Osteocyte (in vitro differentiated cells): Measurements from ENCODE around the gene SCAI. TPM values are rescaled to one million over a fixed set of nuclear protein-coding genes. Genes with fewer than 3 reads are reported as not detected.
"Not testable (repeated sequence)": the region's sequence is repeated elsewhere in the genome, so short reads cannot be mapped to it uniquely, and the experiment has no call there.

Experiments
- DNase-seq: peaks from one replicate; pipeline ENCODE4 v3.0.0; 2021; ENCODE audit warnings: mixed read lengths; ENCODE audit not compliant: unreplicated experiment; ENCODE audit errors: extremely low spot score
- H3K27ac Mint-ChIP-seq: one replicate; pipeline ENCODE4 v1.8.0; 2021; ENCODE audit warnings: mild to moderate bottlenecking, mixed read lengths; ENCODE audit not compliant: unreplicated experiment
- H3K27me3 Mint-ChIP-seq: one replicate; pipeline ENCODE4 v1.8.0; 2021; ENCODE audit warnings: mixed read lengths; ENCODE audit not compliant: unreplicated experiment
- H3K36me3 Mint-ChIP-seq: one replicate; pipeline ENCODE4 v1.8.0; 2021; ENCODE audit warnings: mixed read lengths; ENCODE audit not compliant: unreplicated experiment
- H3K4me1 Mint-ChIP-seq: one replicate; pipeline ENCODE4 v1.8.0; 2021; ENCODE audit warnings: mixed read lengths; ENCODE audit not compliant: unreplicated experiment
- H3K4me3 Mint-ChIP-seq: one replicate; pipeline ENCODE4 v1.8.0; 2021; ENCODE audit warnings: mild to moderate bottlenecking, moderate library complexity, mixed read lengths; ENCODE audit not compliant: unreplicated experiment
- H3K9me3 Mint-ChIP-seq: one replicate; pipeline ENCODE4 v1.8.0; 2021; ENCODE audit warnings: mixed read lengths; ENCODE audit not compliant: unreplicated experiment
- total RNA-seq: library from RNA; stranded (reverse); gene quantifications from 2 replicates; pipeline ENCODE4 v1.2.1, GENCODE V29; 2021
- TF ChIP-seq, protein P1 (sequence below): fragments of 200-600 bp; sonication (generic); IDR thresholded peaks from 2 replicates; pipeline ENCODE4 v1.5.0; 2021; ENCODE audit warnings: antibody characterized with exemption, mild to moderate bottlenecking, moderate library complexity

The SCAI gene
- total RNA-seq, 1 donor from 2014 or later = 8.6 TPM

DNA sequence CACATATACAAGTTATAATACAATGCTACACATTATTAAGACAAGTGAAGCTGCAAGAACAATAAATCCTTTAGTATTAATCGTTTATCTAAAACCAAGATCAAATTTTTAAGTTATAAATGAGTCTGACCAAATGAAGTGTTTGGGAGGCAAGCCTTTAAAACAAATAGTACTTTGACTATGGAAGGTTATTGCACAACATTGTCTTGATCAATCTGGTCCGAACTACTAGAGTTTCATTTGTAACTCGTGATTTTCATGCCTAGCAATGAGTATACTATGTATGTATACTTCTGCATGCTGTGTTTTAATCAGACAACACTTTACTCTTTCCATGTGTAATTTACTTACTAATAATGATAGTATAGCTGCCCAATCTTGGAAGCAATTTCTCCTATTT lies 115.3 kb downstream of the SCAI start:
- DNase-seq = no peak
- H3K27me3 Mint-ChIP-seq = no peaks in the 10 kb centered on the region
- TF ChIP-seq, protein P1, sequence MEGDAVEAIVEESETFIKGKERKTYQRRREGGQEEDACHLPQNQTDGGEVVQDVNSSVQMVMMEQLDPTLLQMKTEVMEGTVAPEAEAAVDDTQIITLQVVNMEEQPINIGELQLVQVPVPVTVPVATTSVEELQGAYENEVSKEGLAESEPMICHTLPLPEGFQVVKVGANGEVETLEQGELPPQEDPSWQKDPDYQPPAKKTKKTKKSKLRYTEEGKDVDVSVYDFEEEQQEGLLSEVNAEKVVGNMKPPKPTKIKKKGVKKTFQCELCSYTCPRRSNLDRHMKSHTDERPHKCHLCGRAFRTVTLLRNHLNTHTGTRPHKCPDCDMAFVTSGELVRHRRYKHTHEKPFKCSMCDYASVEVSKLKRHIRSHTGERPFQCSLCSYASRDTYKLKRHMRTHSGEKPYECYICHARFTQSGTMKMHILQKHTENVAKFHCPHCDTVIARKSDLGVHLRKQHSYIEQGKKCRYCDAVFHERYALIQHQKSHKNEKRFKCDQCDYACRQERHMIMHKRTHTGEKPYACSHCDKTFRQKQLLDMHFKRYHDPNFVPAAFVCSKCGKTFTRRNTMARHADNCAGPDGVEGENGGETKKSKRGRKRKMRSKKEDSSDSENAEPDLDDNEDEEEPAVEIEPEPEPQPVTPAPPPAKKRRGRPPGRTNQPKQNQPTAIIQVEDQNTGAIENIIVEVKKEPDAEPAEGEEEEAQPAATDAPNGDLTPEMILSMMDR = no peak
- no peaks in the 10 kb centered on the region for H3K9me3 Mint-ChIP-seq
- H3K36me3 Mint-ChIP-seq = peaks cover 8% of the 10 kb centered on the region
- H3K27ac Mint-ChIP-seq = no peak overlapping the region
- no peaks in the 10 kb centered on the region for H3K4me1 Mint-ChIP-seq
- no peak overlapping the region for H3K4me3 Mint-ChIP-seq

DNA sequence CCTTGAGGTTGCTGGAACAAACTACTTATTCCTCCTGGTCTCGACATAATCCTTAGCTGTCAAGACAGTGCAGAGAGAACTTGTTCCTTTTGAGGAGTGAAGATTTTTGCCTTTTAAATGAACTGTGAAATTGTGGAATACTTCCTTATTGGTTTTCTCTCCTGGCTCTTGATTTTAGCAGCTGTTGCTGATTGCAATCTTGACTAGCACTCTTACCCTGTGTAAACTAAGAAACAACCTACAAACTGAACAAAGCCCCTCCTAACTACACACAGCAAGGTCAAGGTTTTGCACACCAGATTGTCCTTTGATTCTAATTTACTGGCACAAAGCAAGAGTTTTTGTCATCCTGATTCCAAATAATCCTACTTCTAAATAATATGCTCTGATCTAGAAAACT lies 118.4 kb downstream of the SCAI start:
- peaks cover 11% of the 10 kb centered on the region for H3K9me3 Mint-ChIP-seq
- TF ChIP-seq, protein P1 = no peak
- no peak for DNase-seq
- peaks cover 17% of the 10 kb centered on the region for H3K36me3 Mint-ChIP-seq
- no peaks in the 10 kb centered on the region for H3K4me1 Mint-ChIP-seq
- H3K27ac Mint-ChIP-seq = no peak overlapping the region
- no peak overlapping the region for H3K4me3 Mint-ChIP-seq
- no peaks in the 10 kb centered on the region for H3K27me3 Mint-ChIP-seq

DNA sequence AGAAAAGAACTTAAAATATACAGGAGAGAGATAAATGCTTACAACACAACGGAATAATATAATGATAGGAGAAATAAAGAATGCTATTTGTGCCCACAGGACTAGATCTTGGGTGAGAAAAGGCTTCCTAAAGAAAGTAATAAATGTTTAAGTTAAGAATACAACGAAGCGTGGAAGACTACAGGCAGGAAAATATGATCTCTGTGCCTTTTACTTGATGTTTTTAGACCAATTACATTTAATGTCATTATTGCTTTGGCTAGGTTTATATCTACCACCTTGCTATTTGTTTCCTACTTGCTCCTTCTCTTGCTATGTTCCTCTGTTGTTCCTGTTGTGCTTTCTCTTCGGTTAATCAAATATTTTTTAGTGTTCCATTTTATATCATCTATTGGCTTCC lies 122.3 kb downstream of the SCAI start:
- Mint-ChIP-seq H3K4me1 (no peaks in the 10 kb centered on the region), H3K27me3 (no peaks in the 10 kb centered on the region), H3K36me3 (peaks cover 29% of the 10 kb centered on the region), H3K4me3 (no peak overlapping the region), H3K9me3 (peaks cover 11% of the 10 kb centered on the region), H3K27ac (no peak overlapping the region)
- TF ChIP-seq, protein P1 = no peak
- no peak for DNase-seq

DNA sequence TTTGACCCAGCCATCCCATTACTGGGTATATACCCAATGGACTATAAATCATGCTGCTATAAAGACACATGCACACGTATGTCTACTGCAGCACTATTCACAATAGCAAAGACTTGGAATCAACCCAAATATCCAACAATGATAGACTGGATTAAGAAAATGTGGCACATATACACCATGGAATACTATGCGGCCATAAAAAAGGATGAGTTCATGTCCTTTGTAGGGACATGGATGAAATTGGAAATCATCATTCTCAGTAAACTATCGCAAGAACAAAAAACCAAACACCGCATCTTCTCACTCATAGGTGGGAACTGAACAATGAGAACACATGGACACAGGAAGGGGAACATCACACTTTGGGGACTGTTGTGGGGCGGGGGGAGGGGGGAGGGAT lies 127.7 kb downstream of the SCAI start:
- DNase-seq = not testable (repeated sequence)

DNA sequence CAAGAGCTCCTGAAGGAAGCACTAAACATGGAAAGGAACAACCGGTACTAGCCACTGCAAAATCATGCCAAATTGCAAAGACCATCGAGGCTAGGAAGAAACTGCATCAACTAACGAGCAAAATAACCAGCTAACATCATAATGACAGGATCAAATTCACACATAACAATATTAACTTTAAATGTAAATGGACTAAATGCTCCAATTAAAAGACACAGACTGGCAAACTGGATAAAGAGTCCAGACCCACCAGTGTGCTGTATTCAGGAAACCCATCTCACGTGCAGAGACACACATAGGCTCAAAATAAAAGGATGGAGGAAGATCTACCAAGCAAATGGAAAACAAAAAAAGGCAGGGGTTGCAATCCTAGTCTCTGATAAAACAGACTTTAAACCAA lies 131.3 kb downstream of the SCAI start:
- H3K27me3 Mint-ChIP-seq, H3K4me3 Mint-ChIP-seq, DNase-seq, H3K9me3 Mint-ChIP-seq, H3K4me1 Mint-ChIP-seq, H3K27ac Mint-ChIP-seq: not testable (repeated sequence)
- H3K36me3 Mint-ChIP-seq = peaks cover 19% of the 10 kb centered on the region

More for the DNA sequence above, 127.7 kb downstream of the SCAI start:
- H3K4me1 Mint-ChIP-seq, H3K27ac Mint-ChIP-seq, H3K9me3 Mint-ChIP-seq, H3K4me3 Mint-ChIP-seq, H3K27me3 Mint-ChIP-seq: not testable (repeated sequence)
- peaks cover 13% of the 10 kb centered on the region for H3K36me3 Mint-ChIP-seq

DNA sequence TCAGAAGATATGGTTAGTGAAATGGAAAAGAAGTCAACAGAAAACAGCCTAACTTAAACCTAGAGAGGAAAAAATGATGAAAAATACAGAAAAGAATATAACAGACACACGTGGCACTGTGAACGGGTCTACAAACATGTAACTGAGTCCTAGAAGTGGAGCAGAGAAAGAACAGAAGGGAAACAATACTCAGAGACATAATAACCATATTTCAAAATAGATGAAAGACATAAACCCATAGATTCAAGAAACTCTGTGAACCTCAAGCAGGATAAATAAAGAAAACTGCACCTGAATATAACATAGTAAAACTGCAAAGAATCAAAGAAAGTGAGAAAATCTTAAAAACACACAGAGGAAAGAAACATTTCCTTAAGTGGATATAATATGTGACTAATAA lies 134.7 kb downstream of the SCAI start:
- TF ChIP-seq, protein P1 = no peak
- H3K9me3 Mint-ChIP-seq = no peaks in the 10 kb centered on the region
- H3K27me3 Mint-ChIP-seq = no peaks in the 10 kb centered on the region
- no peak overlapping the region for H3K4me3 Mint-ChIP-seq
- H3K4me1 Mint-ChIP-seq = no peaks in the 10 kb centered on the region
- peaks cover 16% of the 10 kb centered on the region for H3K36me3 Mint-ChIP-seq
- H3K27ac Mint-ChIP-seq = no peak overlapping the region
- DNase-seq = no peak
